ENCODE results near the gene EIF4A2.
"Not testable (repeated sequence)": the region's sequence is repeated elsewhere in the genome, so short reads cannot be mapped to it uniquely, and the experiment has no call there.

The EIF4A2 gene

DNA sequence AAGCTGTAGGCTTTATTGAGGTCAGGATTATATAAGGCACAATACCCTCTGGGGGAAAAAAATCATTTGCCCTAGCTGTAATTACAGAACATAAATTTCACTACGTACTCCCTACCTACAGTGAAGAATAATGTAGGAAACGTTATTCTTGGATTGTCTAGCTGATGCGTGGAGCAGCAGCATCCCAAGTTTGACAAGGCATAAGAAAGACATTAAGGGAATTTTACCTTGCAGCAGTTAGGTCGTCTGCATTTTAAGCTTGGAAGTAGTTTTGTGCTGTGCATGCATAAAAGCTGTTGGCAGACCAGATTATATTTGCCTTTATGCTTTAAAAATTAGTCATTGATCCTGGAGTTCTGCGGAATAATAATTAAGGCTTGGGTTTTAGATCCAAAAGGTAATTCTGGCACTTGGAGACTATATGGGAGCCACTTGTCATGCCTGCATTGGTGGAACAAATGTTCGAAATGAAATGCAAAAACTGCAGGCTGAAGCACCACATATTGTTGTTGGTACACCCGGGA lies 2.2 kb downstream of the EIF4A2 start:
- DNase-seq: no peak

DNA sequence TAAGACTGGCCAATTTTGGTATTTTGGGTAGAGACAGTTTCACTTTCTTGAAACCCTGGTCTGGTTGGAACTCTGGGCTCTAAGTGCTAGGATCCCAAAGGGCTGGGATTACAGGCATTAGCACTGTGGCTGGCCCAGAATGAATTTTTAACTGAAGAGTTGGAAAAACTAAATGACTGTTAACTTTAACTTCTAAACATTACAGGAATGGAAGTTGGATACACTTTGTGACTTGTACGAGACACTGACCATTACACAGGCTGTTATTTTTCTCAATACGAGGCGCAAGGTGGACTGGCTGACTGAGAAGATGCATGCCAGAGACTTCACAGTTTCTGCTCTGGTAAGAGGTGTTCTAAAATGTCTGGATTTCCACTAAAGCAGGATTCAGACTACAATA lies 3.5 kb downstream of the EIF4A2 start:
- DNase-seq: peak; percentile 25

DNA sequence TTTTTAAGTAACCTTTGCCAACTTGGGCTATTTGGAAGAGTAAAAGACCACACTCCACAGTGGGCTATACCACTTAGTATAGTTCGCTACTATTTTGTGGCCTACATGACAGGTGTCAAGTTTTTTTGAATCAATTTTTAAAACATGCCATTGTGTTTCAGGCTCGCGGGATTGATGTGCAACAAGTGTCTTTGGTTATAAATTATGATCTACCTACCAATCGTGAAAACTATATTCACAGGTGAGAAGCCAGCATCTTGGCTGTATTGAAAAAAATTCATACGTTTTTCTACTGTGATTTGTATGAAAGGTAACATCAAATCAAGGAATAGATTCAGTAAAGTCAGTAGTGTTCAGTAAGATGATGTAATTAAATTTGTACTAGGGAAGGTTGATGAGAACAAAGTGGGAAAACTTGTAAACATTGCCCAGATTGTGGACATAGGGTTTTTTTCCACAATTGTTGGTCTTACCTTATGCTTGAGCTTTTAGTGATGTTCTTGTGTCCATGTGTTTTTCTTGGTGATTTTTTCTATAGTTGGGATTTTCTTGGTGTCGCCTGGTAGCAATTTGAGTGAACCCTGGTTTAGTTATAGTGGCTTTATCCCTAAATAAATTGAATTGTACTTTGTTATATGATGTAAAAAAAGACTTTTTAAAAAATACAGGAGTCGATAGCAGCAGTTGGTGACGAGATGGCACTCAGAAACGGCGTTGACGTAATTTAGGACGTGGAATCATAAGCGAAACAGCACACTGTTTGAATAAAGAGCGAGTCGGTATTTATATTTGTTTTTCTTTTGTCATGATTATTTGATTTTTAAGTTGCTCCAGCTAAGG lies 4.5 kb downstream of the EIF4A2 start:
- no peak for DNase-seq

DNA sequence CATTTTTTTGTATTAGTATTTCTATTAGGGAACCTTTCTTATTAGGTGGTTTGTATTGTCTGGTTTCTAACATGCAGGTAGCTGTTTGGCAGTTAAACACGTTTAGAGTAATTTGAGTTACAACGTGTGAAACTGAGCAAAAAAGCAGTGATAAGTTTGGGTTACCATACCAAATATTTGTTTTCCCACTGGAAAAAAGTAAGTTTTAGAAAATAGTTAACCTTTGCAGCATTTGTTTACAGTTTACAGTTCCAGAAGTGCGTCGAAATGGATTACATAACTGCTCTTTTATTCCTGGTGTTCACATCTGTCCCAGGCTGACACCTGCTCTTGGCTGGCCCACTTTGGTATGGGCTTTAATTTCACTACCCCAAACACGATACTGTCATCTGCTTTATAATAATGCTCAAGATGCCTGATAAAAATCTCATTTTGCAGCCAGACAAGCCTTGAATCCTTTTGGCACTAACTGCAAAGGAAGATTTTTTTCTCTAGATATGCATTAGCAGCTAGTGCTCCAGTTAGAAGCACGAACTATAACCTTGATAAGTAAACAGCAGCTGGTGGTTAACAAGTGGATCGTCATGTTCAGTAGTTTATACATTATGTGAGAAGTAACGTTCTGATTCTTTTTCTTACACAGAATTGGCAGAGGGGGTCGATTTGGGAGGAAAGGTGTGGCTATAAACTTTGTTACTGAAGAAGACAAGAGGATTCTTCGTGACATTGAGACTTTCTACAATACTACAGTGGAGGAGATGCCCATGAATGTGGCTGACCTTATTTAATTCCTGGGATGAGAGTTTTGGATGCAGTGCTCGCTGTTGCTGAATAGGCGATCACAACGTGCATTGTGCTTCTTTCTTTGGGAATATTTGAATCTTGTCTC lies 5.3 kb downstream of the EIF4A2 start:
- DNase-seq: peak; percentile 29

DNA sequence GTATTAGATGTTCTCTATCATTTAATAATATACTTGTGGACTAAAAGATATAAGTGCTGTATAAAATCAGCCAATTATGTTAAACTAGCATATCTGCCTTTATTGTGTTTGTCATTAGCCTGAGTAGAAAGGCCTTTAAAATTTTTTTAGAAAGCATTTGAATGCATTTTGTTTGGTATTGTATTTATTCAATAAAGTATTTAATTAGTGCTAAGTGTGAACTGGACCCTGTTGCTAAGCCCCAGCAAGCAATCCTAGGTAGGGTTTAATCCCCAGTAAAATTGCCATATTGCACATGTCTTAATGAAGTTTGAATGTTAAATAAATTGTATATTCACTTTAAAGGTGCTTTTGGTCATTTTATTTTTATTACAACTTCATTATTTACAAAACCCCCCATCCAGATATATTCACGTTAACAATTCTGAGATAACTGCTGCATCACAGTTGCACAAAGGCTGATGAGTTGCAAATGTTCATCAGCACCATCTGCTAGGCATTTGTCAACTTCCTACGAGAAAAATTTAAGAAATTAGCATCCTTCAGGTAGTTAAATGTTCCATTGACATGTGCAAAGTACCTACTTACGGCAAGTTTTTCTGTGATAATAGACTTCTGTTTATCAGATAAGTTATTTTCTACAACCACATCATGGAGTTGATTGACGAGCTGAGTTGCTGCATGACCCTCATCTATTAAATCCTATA lies 6.3 kb downstream of the EIF4A2 start:
- no peak for DNase-seq

DNA sequence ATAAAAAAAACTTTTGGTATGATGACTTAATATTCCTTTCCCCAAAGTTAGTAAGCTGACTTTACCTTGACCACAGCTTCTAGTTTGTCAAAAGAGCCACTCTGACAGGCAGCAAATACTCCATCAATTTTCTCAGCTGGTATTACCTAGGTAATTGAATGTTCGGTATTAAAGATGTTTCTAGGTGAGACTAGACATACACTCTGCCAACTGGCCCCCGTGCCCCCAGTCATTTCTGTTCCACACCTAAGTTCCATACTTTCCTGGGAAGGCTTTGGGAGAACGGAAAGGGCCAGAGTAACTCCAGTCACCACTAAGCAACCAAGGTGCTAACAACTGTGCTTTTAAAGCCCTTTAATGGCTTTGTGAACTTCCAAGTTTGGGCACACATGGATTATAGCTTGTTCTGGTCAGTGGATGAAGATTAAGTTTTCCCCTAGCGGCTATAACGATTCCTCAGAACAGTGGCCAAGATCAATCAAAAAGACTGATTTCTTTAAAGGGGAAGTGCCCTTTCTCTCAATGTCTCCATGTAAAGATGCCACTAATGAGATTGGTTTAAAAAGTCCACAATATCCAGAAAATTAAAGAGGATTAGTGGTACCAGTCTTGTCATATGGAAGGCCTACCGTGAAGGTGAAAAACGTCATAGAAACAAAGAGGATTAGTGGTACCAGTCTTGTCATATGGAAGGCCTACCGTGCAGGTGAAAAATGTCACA lies 7.0 kb downstream of the EIF4A2 start:
- DNase-seq: peak; percentile 64

DNA sequence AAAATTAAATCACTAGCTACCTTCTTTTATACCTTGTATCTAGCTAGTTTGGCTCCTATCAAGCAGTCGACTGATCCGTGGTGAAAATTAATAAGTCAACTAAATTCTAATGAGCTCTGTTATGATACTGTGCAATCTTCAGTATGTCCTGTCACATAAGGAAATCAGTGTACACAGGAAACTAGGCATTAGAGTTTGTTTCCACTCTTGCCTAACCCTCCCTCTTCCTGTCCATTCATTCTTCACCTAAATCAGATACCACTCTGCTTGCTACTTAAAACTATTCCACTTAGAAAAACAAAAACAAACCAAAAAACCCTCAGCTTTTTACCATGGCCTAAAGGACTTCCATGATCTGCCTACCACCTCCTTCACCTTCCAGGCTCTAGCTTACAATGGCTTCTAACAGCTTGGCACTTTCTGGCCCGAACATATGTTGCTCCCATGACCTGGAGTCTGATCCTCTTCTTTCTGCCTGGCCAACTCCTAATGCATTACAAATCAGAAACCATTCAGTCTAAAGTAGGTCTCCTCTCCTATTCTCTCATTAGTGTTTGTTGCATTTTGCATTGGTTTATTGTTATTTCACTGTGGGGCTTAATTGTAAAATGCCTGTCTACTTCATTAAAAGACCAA lies 15.0 kb downstream of the EIF4A2 start:
- DNase-seq: peak; percentile 34

DNA sequence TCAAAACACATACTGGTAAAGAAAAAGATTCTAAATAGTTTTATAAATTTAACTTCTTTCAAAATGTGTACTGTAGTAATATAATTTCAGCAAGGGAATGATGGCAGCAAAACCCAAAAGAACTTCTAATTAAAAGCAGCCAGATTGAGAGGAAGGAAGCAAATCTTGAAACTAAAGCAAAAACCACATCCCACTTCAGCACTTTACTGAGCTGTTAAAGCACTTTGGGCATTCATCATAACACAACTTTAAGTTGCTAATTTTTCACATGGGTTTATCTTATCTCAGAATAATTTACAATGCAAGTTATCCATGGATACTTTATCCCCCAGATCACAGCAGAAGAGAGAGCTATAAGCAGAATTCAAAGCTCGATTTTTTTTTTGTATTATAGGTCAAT lies 16.9 kb downstream of the EIF4A2 start:
- peak; percentile 29 for DNase-seq

DNA sequence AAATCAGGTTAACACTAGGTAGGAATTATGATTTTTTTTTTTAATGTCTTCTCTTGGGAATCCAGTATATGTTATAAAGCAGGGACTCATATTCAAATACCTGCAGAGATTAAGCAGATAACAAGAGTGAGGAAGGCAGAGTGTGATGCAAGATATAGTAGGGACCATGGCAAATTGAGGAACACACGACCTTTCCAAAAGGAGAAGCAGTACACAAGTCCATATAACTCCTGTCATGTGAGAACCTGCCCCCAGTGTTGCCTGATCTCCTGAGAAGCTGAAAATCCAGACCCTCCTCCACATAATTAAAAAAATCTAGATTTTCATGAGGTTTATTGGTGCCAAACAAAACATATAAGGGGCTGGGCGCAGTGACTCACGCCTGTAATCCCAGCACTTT lies 19.3 kb downstream of the EIF4A2 start:
- no peak for DNase-seq

DNA sequence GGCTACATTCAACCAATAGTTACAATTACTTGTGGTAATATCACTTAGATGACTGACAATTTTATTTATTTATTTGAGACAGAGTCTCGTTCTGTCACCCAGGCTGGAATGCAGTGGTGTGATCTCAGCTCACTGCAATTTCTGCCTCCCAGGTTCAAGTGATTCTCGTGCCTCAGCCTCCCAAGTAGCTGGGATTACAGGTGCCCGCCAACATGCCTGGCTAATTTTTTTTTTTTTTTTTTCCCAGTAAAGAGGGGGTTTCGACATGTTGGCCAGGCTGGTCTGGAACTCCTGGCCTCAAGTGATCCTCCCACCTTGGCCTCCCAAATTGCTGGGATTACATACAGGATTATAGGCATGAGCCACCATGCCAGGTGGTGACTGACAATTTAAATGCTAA lies 20.1 kb downstream of the EIF4A2 start:
- not testable (repeated sequence) for DNase-seq

DNA sequence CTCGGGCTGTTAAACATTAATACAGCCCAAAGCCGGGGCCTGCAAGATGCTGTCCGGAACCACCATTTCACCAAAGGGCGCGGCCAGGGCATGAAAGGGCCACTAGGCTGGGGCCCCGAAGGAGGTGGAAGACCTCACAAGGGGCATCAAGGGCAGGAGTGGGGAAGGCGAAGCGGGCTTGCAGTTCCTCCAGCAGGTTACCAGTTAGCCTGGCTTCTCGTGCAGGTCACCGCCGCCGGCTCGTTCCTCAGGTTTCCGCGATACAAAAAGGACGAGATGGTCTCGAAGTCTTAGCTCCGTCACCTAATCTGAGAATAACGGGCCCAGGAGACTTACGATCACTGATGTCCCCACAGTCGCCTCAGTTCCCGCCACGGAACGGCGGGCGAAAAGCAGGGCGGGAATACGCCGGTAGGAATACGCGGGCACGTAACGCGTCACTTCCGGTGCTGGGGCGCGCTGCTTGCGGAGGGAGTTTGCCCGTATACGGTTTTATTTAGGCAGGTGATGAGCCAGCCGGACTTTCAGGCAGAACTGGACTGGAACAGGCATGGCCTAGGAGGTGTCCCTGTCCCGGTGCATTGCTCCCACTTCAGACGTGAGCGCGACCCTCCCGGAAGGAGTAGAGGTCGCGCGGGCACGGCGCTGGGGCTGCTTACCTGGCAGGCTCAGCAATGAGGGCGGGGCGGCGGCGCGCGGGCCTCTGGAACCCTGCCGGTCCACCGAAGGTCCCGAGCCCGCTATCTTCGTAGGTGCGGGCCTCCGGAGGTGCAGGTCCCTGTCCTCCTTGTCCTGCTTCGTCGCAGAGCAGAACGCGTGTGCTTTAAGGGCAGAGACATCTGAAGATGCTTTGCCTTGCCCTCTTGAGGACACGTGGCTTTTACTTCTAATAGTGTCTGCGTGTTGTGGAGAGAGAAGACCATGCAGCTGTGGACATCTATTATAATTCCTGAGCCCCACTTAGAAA lies 23.0 kb downstream of the EIF4A2 start, which contains the start of gene RFC4:
TSS of gene RFC4 (minus strand) at position 394 of the 967 bp plus-strand sequence. CDS start 1,769 bp downstream, outside the sequence.
- DNase-seq: peak; percentile 91

DNA sequence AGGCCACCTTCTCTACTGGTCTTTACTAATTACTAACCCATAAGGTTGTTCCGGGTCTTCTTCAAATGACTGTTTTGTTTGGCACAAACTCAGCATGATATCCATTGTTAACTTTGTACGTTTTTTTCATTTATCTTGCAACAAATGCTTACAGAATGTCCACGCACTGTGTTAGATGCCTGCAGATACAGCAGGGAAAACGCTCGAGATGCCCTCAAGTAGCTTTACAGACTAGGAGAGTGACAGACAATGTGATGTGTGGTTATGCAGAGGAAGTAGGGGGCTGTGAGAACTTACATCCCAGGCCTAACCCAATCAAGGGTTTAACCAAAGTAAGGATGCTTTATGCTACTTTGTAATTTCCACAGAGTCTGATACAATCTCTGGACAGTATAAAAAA lies 23.9 kb downstream of the EIF4A2 start:
- peak; percentile 30 for DNase-seq

DNA sequence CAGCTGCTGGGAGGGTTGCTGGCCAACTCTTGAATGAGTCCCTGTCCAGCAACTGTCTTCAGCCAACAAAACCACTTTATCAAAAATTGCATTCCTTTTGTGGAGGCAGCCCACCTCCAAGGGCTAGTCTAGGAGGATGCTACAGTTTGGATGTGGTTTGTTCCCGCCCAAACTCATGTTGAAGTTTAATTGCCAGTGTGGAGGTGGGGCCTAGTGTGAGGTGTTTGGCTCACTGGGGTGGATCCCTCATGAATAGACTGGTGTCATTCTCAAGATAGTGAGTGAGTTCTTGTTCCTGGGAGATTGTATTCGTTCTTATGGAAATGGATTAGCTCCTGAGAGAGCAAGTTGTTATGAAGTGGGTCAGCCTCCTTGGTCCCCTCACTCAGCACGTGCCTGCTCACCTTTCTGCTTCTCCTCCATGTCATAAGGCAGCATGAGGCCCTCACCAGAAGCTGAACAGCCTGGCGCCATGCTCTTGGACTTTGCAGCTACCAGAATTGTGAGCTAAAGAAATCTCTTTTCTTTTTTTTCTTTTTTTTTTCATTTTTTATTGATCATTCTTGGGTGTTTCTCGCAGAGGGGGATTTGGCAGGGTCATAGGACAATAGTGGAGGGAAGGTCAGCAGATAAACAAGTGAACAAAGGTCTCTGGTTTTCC lies 27.1 kb downstream of the EIF4A2 start:
- DNase-seq: no peak

DNA sequence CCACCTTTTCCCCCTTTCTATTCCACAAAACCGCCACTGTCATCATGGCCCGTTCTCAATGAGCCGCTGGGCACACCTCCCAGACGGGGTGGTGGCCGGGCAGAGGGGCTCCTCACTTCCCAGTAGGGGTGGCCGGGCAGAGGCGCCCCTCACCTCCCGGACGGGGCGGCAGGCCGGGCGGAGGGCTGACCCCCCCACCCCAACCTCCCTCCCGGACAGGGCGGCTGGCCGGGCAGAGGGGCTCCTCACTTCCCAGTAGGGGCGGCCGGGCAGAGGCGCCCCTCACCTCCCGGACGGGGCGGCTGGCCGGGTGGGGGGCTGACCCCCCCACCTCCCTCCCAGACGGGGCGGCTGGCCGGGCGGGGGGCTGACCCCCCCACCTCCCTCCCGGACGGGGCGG lies 27.9 kb downstream of the EIF4A2 start:
- DNase-seq: not testable (repeated sequence)

DNA sequence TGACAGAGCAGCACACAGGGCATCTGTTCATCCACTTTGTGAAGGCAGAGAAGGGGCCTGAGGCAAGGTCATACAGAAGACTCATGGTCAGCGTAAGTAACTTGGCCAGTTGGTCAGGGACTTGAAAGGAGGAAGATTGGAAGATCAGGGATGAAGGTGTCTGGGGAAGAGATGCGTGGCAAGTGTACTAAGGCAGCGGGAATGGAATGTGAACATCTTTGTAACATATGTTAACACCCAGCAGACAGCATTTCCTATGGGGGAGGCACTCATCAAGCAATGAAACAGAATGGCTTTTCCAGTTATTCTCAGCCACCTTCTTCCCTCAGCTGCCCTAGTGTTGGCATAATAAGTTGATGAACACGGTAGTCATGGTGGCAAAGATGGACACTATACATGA lies 30.7 kb downstream of the EIF4A2 start:
- DNase-seq: no peak

DNA sequence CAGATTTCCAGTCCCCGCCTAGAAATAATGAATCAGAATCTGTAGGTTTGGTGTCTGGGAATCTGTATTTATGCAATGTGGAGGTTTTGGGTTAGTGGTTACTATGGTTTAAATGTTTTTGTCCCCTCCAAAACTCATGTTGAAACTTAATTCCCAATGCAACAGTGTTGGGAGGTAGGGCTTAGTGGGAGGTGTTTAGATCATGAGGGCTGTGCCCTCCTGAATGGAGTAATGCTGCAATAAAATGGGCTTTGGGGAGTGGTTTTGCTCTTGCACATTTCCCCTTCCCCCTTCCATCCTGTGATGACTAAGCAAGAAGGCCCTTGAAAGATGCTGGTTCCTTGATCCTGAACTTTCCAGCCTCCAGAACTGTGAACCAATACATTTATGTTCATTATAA lies 32.1 kb downstream of the EIF4A2 start:
- no peak for DNase-seq

DNA sequence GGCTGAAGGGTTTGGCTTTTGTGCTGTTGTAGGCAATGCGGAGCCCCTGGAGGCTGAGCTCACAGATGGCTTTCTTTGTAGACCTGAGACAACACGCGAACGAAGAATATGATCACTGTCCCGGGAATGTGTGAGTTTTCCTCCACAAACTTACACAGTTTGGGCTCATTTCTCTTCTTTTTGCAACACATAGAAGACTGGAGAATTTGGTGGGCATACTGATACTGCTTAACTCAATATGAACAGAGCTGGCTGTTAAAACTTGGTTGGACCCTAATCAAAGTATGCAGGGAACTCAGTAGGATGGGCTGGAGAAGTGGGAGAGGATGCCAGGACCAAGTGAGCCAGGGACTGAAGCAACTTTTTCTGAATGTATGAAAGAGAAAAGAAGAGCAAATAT lies 35.1 kb downstream of the EIF4A2 start:
- no peak for DNase-seq

DNA sequence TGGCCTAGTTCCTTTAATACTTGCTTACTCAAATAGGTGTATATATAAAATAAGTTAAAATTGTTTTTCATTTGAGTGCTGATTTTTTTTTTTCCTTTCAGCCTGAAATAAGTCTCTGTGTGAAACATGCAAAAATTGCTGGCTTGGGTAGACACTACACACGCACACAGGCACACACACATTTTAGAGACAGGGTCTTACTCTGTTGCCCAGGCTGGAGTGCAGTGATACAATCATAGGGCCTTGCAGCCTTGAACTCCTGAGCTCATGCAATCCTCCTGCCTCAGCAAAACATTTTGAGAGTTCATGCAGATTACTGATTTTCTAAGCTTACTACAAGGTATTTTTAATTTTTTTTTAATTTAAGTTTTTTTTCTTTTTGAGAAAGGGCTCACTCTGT lies 35.6 kb downstream of the EIF4A2 start:
- DNase-seq: no peak

DNA sequence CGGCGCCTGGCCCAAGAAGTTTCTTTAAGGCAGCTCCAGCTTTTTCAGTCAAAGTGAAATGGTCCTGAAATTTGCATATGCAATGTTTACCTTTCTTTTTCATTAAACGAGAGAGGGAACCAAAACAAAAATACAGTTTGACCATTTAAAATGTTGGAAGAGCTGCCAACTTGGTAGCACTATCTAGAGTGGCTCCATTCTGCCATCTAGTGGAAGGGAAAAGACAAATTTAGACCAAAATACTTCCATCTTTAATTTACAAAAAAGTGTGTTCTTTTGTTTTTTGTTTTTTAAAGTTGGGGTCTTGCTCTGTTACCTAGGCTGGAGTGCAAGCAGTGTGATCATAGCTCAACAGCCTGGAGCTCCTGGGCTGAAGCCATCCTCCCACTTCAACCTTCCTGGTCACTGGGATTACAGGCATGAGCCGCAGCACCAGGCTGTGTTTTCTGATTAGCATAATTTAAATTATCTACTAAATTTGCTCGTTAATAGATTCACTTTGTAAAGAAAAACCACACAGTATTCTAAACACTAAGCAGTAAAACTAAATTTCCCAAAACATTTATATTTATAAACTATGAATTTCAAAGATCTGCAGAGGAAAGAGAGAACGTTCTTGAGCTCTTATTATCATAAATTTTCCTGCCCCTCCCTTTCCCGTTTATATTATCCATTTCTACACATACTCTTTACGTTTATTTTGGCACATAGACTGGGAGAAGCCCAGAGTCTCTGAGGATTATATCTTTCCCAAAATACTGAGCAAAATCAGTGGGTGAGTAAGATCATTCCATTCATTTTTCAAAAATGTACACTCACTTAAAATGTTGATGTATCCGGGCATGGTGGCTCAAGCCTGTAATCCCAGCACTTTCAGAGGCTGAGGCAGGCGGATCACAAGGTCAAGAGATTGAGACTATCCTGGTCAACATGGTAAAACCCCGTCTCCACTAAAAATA lies 38.3 kb downstream of the EIF4A2 start:
- DNase-seq: peak; percentile 64

Measured in activated CD4-positive, alpha-beta T cell treated with anti-CD3 and anti-CD28 coated beads, Interleukin-2, amount 50 U/mL, for 16 hours (primary cell).